HepG2 (cell line): ENCODE data around the gene IMP3. TPM values are rescaled to one million over a fixed set of nuclear protein-coding genes. Genes with fewer than 3 reads are reported as not detected.

Experiments
- FOXJ3 ChIP-seq: sonication (generic); formaldehyde crosslinking; IDR thresholded peaks from 2 replicates; pipeline ENCODE4 v1.4.0; 2020; ENCODE audit warnings: missing genetic modification reagents, mild to moderate bottlenecking, borderline replicate concordance
- SATB2 ChIP-seq: sonication (generic); formaldehyde crosslinking; IDR thresholded peaks from 2 replicates; pipeline ENCODE4 v1.5.0; 2020; ENCODE audit warnings: missing genetic modification reagents
- TERF1 ChIP-seq: sonication (generic); formaldehyde crosslinking; IDR thresholded peaks from 2 replicates; pipeline ENCODE4 v1.8.0; 2022; ENCODE audit warnings: mild to moderate bottlenecking, missing genetic modification reagents, moderate library complexity
- TFDP1 ChIP-seq: IDR thresholded peaks from 2 replicates; pipeline ENCODE4 v1.6.1; 2016; ENCODE audit warnings: missing compliant biosample characterization, missing genetic modification reagents, borderline replicate concordance
- ZBTB8A ChIP-seq: sonication (generic); formaldehyde crosslinking; IDR thresholded peaks from 2 replicates; pipeline ENCODE4 v1.4.0; 2020; ENCODE audit warnings: mild to moderate bottlenecking, low read depth, missing genetic modification reagents, borderline replicate concordance
- ZHX2 ChIP-seq, 2 experiments: sonication (generic) in 1 of 2; formaldehyde crosslinking in 1 of 2; IDR thresholded peaks; 2 replicates each; pipeline versions ENCODE4 v1.6.1 to v1.9.0; 2014 to 2022; ENCODE audit warnings: antibody characterized with exemption in 1 of 2, borderline replicate concordance in 1 of 2, inconsistent platforms in 1 of 2, low read depth in 1 of 2, missing genetic modification reagents in 1 of 2
- ZNF496 ChIP-seq: sonication (generic); formaldehyde crosslinking; IDR thresholded peaks from 2 replicates; pipeline ENCODE4 v1.8.1; 2023; ENCODE audit warnings: mild to moderate bottlenecking, moderate library complexity, missing genetic modification reagents; ENCODE audit not compliant: insufficient replicate concordance
- ZNF678 ChIP-seq: sonication (generic); formaldehyde crosslinking; IDR thresholded peaks from 2 replicates; pipeline ENCODE4 v1.4.0; 2020; ENCODE audit warnings: mild to moderate bottlenecking, missing genetic modification reagents
- ZNF761 ChIP-seq: sonication (generic); formaldehyde crosslinking; conservative IDR thresholded peaks from 2 replicates; pipeline ENCODE4 v1.4.0; 2020; ENCODE audit warnings: mild to moderate bottlenecking, missing genetic modification reagents
- ZSCAN12 ChIP-seq: sonication (generic); formaldehyde crosslinking; IDR thresholded peaks from 2 replicates; pipeline ENCODE4 v1.9.0; 2021; ENCODE audit warnings: mild to moderate bottlenecking, missing genetic modification reagents
- ZSCAN25 ChIP-seq: sonication (generic); formaldehyde crosslinking; IDR thresholded peaks from 2 replicates; pipeline ENCODE4 v1.8.0; 2022; ENCODE audit warnings: mild to moderate bottlenecking, missing genetic modification reagents
- polyA plus RNA-seq, 8 experiments: library from polyadenylated mRNA; depleted of rRNA in 3 of 8; stranded (reverse) in 7 of 8; unstranded in 1 of 8; fragments of >200 nt; fragmentation: Illumina TruSeq in 4 of 8; extraction: Trizol in 4 of 8; gene quantifications; 2 replicates each; pipeline versions ENCODE4 v1.2.1 to v1.2.3, GENCODE V29; 2011 to 2016; ENCODE audit warnings: low read depth in 4 of 8, missing spikeins in 1 of 8, mixed read lengths in 1 of 8; ENCODE audit not compliant: insufficient read depth in 1 of 8
- total RNA-seq, 5 experiments: library from RNA; depleted of rRNA; stranded (reverse); fragments of >200 nt; fragmentation: Illumina TruSeq; extraction: Trizol; gene quantifications; 2 replicates each; pipeline ENCODE4 v1.2.3, GENCODE V29; 2016; ENCODE audit warnings: low read depth in 1 of 5

Gene IMP3
- total and polyA plus RNA-seq, 2 of the 13 experiments (the other 11 are each of a cell fraction or from before 2014, with no cell fraction given) = 38.3 to 143 TPM

GRCh38 chr15:75591655-75592364 lies 48.2 kb downstream of the IMP3 start (continued):
- TF ChIP-seq TFDP1 = no peak
- TF ChIP-seq FOXJ3 = no peak
- no peak for TF ChIP-seq ZNF678 (CRISPR knock-in tag)
- TF ChIP-seq ZSCAN25 = no peak
- TF ChIP-seq ZNF761 (CRISPR knock-in tag) = no peak
- no peak for TF ChIP-seq ZHX2 (IDR thresholded peaks at IDR 0.05; ENCODE audit: low read depth)
- TF ChIP-seq ZHX2 (CRISPR knock-in tag; IDR thresholded peaks at IDR 0.05; ENCODE audit: borderline replicate concordance) = no peak
- TF ChIP-seq ZNF496 = no peak
- no peak for TF ChIP-seq ZSCAN12 (CRISPR knock-in tag)
- TF ChIP-seq SATB2 (CRISPR knock-in tag) = no peak
- TF ChIP-seq TERF1 (CRISPR knock-in tag) = no peak
- no peak for TF ChIP-seq ZBTB8A (CRISPR knock-in tag)
